ENCODE data around the gene FBXL17. TPM values are rescaled to one million over a fixed set of nuclear protein-coding genes. Genes with fewer than 3 reads are reported as not detected.

FBXL17 gene
- polyA plus RNA-seq, 1 of the 3 experiments (the other 2 are of a cell fraction) = 4.4 TPM

DNA sequence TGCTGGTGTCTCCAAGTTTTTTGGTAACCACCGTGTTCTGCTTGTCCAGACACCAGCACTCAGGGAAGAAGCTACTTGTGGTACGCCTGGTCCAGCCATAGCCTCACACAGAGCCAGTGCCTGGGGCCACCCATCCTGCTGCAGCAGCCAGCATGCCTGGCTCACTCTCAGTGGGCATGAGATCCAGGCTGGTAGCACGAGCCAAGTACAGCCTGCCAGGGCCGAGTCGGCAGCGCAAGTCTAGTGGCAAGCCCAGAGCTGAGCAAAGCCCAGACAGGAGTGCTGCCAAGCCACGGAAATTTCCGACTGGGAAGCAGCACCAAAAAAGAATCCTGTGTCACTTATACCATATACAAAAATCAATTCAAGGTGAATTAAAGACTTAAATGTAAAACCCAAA, 36.3 kb upstream of the FBXL17 start:
- ChIA-PET POLR2A (no interaction called here), CTCF (interaction anchor here (0.8 to 1.0 kb wide), 2 partner anchors 10 to 19 kb away, joined by 3 to 4 read pairs; no protein-coding TSS in a partner anchor)
- TF ChIP-seq EP300 (IDR thresholded peaks at IDR 0.05; ENCODE audit: borderline replicate concordance in 1 of 2, low read depth in 1 of 2, low read length in 1 of 2) (no peak), ELF1 (IDR thresholded peaks at IDR 0.05) (no peak), MEF2A (IDR thresholded peaks at IDR 0.05; ENCODE audit: borderline replicate concordance, low read depth) (no peak), RXRA (IDR thresholded peaks at IDR 0.05; ENCODE audit: borderline replicate concordance, low read depth) (no peak), SMC3 (IDR thresholded peaks at IDR 0.05; ENCODE audit: low read depth, low read length) (no peak), FOXM1 (IDR thresholded peaks at IDR 0.05; ENCODE audit: low read depth) (no peak), RFX5 (IDR thresholded peaks at IDR 0.05; ENCODE audit: low read length) (no peak), SIN3A (IDR thresholded peaks at IDR 0.05; ENCODE audit: borderline replicate concordance, low read depth, low read length) (no peak), TEAD4 (IDR thresholded peaks at IDR 0.05; ENCODE audit: borderline replicate concordance, insufficient read depth) (no peak), RCOR1 (IDR thresholded peaks at IDR 0.05; ENCODE audit: low read length) (no peak)
- TF ChIP-seq, protein P1, sequence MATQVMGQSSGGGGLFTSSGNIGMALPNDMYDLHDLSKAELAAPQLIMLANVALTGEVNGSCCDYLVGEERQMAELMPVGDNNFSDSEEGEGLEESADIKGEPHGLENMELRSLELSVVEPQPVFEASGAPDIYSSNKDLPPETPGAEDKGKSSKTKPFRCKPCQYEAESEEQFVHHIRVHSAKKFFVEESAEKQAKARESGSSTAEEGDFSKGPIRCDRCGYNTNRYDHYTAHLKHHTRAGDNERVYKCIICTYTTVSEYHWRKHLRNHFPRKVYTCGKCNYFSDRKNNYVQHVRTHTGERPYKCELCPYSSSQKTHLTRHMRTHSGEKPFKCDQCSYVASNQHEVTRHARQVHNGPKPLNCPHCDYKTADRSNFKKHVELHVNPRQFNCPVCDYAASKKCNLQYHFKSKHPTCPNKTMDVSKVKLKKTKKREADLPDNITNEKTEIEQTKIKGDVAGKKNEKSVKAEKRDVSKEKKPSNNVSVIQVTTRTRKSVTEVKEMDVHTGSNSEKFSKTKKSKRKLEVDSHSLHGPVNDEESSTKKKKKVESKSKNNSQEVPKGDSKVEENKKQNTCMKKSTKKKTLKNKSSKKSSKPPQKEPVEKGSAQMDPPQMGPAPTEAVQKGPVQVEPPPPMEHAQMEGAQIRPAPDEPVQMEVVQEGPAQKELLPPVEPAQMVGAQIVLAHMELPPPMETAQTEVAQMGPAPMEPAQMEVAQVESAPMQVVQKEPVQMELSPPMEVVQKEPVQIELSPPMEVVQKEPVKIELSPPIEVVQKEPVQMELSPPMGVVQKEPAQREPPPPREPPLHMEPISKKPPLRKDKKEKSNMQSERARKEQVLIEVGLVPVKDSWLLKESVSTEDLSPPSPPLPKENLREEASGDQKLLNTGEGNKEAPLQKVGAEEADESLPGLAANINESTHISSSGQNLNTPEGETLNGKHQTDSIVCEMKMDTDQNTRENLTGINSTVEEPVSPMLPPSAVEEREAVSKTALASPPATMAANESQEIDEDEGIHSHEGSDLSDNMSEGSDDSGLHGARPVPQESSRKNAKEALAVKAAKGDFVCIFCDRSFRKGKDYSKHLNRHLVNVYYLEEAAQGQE (IDR thresholded peaks at IDR 0.05; ENCODE audit: low read depth, low read length) = no peak
- TF ChIP-seq, protein P2, sequence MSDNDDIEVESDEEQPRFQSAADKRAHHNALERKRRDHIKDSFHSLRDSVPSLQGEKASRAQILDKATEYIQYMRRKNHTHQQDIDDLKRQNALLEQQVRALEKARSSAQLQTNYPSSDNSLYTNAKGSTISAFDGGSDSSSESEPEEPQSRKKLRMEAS (IDR thresholded peaks at IDR 0.05; ENCODE audit: low read depth) = no peak
- TF ChIP-seq, protein P3, sequence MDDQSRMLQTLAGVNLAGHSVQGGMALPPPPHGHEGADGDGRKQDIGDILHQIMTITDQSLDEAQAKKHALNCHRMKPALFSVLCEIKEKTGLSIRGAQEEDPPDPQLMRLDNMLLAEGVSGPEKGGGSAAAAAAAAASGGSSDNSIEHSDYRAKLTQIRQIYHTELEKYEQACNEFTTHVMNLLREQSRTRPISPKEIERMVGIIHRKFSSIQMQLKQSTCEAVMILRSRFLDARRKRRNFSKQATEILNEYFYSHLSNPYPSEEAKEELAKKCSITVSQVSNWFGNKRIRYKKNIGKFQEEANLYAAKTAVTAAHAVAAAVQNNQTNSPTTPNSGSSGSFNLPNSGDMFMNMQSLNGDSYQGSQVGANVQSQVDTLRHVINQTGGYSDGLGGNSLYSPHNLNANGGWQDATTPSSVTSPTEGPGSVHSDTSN (IDR thresholded peaks at IDR 0.05) = no peak
- no peaks in the 10 kb centered on the region for H4K20me1 ChIP-seq (ENCODE audit: insufficient read depth)
- no peak for DNase-seq
- H3K4me3 ChIP-seq (ENCODE audit: low read depth in 2 of 2, low read length in 1 of 2) = no peak overlapping the region
- WGBS (ENCODE audit: low lambda C conversion rate) = 73% methylated on average over 7 of the region's 8 CpGs
- H2AFZ ChIP-seq (ENCODE audit: low read depth) = no peak overlapping the region
- no peak overlapping the region for H3K4me2 ChIP-seq
- H3K27ac ChIP-seq (ENCODE audit: low read depth in 2 of 2, low read length in 1 of 2) = no peak overlapping the region
- no peaks in the 10 kb centered on the region for H3K27me3 ChIP-seq (ENCODE audit: insufficient read depth)
- H3K9me3 ChIP-seq = no peaks in the 10 kb centered on the region
- H3K4me1 ChIP-seq (ENCODE audit: control insufficient read depth in 1 of 2, insufficient read depth in 2 of 2, low read depth in 1 of 2, low read length in 1 of 2) = no peaks in the 10 kb centered on the region
- no peaks in the 10 kb centered on the region for H3F3A ChIP-seq (replicated peaks; ENCODE audit: insufficient read depth)
- no peaks in the 10 kb centered on the region for H3K79me2 ChIP-seq (ENCODE audit: insufficient read depth)
- no peak overlapping the region for H3K9ac ChIP-seq
- H3K9me2 ChIP-seq = no peaks in the 10 kb centered on the region
- H3K36me3 ChIP-seq (replicated peaks in 1 of 2; ENCODE audit: control insufficient read depth in 1 of 2, insufficient read depth in 2 of 2, low read length in 1 of 2) = no peaks in the 10 kb centered on the region

DNA sequence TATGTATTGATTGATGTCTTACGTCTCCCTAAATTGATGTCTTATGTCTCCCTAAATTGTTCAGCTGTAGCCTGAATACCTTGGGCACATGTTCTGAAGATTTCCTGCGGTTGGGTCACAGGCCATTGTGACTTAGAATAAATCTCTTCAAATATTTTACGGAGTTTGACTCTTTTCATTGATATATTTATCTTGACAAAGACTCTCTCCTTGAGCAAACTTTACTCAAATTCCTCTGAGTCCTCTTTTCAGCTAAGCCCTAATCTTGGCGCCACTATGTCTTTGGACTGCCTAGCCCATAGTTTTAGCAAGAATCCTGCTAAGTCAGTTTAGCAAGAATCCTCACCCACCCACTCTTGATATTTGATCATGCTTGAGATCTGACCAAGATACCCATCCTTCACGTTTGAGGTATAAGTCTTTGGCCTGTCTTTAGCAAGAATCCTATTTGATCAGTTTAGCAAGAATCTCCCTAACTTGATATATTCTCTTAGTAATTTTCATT, 35.3 kb upstream of the FBXL17 start:
- ChIA-PET CTCF (no interaction called here), POLR2A (no interaction called here)
- H2AFZ ChIP-seq (ENCODE audit: low read depth) = no peak overlapping the region
- H3K9me2 ChIP-seq = no peaks in the 10 kb centered on the region
- no peaks in the 10 kb centered on the region for H3K36me3 ChIP-seq (replicated peaks in 1 of 2; ENCODE audit: control insufficient read depth in 1 of 2, insufficient read depth in 2 of 2, low read length in 1 of 2)
- no peaks in the 10 kb centered on the region for H3K4me1 ChIP-seq (ENCODE audit: control insufficient read depth in 1 of 2, insufficient read depth in 2 of 2, low read depth in 1 of 2, low read length in 1 of 2)
- no peak overlapping the region for H3K4me2 ChIP-seq
- TF ChIP-seq, protein P4, sequence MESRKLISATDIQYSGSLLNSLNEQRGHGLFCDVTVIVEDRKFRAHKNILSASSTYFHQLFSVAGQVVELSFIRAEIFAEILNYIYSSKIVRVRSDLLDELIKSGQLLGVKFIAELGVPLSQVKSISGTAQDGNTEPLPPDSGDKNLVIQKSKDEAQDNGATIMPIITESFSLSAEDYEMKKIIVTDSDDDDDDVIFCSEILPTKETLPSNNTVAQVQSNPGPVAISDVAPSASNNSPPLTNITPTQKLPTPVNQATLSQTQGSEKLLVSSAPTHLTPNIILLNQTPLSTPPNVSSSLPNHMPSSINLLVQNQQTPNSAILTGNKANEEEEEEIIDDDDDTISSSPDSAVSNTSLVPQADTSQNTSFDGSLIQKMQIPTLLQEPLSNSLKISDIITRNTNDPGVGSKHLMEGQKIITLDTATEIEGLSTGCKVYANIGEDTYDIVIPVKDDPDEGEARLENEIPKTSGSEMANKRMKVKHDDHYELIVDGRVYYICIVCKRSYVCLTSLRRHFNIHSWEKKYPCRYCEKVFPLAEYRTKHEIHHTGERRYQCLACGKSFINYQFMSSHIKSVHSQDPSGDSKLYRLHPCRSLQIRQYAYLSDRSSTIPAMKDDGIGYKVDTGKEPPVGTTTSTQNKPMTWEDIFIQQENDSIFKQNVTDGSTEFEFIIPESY (IDR thresholded peaks at IDR 0.05; ENCODE audit: borderline replicate concordance, low read depth) = no peak
- TF ChIP-seq, protein P5, sequence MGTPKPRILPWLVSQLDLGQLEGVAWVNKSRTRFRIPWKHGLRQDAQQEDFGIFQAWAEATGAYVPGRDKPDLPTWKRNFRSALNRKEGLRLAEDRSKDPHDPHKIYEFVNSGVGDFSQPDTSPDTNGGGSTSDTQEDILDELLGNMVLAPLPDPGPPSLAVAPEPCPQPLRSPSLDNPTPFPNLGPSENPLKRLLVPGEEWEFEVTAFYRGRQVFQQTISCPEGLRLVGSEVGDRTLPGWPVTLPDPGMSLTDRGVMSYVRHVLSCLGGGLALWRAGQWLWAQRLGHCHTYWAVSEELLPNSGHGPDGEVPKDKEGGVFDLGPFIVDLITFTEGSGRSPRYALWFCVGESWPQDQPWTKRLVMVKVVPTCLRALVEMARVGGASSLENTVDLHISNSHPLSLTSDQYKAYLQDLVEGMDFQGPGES (IDR thresholded peaks at IDR 0.05; ENCODE audit: low read depth, low read length) = no peak
- TF ChIP-seq CHD2 (IDR thresholded peaks at IDR 0.05; ENCODE audit: low read length, partially characterized antibody) (no peak), NFIC (IDR thresholded peaks at IDR 0.05; ENCODE audit: borderline replicate concordance) (no peak), TAF1 (IDR thresholded peaks at IDR 0.05; ENCODE audit: borderline replicate concordance, low read depth, low read length) (no peak), GATA2 (CRISPR knock-in tag; IDR thresholded peaks at IDR 0.05) (no peak), SIN3A (IDR thresholded peaks at IDR 0.05; ENCODE audit: borderline replicate concordance, low read depth, low read length) (no peak), POLR2AphosphoS5 (IDR thresholded peaks at IDR 0.05; ENCODE audit: low read depth, low read length) (no peak)
- TF ChIP-seq, protein P2 (IDR thresholded peaks at IDR 0.05; ENCODE audit: low read depth) = no peak
- H3K9ac ChIP-seq = no peak overlapping the region
- H3K27me3 ChIP-seq (ENCODE audit: insufficient read depth) = no peaks in the 10 kb centered on the region
- no peaks in the 10 kb centered on the region for H4K20me1 ChIP-seq (ENCODE audit: insufficient read depth)
- no peak overlapping the region for H3K4me3 ChIP-seq (ENCODE audit: low read depth in 2 of 2, low read length in 1 of 2)
- no peak overlapping the region for H3K27ac ChIP-seq (ENCODE audit: low read depth in 2 of 2, low read length in 1 of 2)
- no peaks in the 10 kb centered on the region for H3F3A ChIP-seq (replicated peaks; ENCODE audit: insufficient read depth)
- H3K9me3 ChIP-seq = no peaks in the 10 kb centered on the region
- H3K79me2 ChIP-seq (ENCODE audit: insufficient read depth) = no peaks in the 10 kb centered on the region
- no peak for DNase-seq
- 72% methylated on average over 5 of the region's 5 CpGs for WGBS (ENCODE audit: low lambda C conversion rate)

Measured in SK-N-SH (cell line).